Gastroesophageal sphincter (tissue), 3 donors: Measurements from ENCODE around the gene TGFBR2.

ENCODE experiments used
- EP300 ChIP-seq: sonication (generic); formaldehyde crosslinking; IDR thresholded peaks from one replicate; pipeline ENCODE4 v1.6.1; 2017; ENCODE audit warnings: antibody characterized with exemption, mild to moderate bottlenecking
- POLR2A ChIP-seq, 2 donors: fragments of 450-650 bp; IDR thresholded peaks; one replicate each; pipeline ENCODE4 v1.6.1; 2017; ENCODE audit warnings: antibody characterized with exemption in 2 of 2, mild to moderate bottlenecking in 2 of 2, moderate library complexity in 1 of 2
- POLR2AphosphoS5 ChIP-seq: sonication (generic); formaldehyde crosslinking; IDR thresholded peaks from one replicate; pipeline ENCODE4 v1.6.1; 2017; ENCODE audit warnings: antibody characterized with exemption
- TF ChIP-seq, protein P1 (sequence below), 4 experiments: fragments of 200-600 bp in 2 of 4; fragments of 450-650 bp in 2 of 4; sonication (generic) in 1 of 4; IDR thresholded peaks; one replicate each; pipeline ENCODE4 v1.5.1; 2017 to 2019; ENCODE audit warnings: antibody characterized with exemption in 4 of 4, mild to moderate bottlenecking in 2 of 4, moderate library complexity in 2 of 4

DNA sequence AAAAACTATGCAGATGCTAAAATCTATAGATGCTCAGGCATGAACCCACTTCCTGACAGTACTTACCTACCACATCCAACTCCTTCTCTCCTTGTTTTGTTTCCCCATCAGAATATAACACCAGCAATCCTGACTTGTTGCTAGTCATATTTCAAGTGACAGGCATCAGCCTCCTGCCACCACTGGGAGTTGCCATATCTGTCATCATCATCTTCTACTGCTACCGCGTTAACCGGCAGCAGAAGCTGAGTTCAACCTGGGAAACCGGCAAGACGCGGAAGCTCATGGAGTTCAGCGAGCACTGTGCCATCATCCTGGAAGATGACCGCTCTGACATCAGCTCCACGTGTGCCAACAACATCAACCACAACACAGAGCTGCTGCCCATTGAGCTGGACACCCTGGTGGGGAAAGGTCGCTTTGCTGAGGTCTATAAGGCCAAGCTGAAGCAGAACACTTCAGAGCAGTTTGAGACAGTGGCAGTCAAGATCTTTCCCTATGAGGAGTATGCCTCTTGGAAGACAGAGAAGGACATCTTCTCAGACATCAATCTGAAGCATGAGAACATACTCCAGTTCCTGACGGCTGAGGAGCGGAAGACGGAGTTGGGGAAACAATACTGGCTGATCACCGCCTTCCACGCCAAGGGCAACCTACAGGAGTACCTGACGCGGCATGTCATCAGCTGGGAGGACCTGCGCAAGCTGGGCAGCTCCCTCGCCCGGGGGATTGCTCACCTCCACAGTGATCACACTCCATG, 65.3 kb downstream of the TGFBR2 start:
- TF ChIP-seq, protein P1, sequence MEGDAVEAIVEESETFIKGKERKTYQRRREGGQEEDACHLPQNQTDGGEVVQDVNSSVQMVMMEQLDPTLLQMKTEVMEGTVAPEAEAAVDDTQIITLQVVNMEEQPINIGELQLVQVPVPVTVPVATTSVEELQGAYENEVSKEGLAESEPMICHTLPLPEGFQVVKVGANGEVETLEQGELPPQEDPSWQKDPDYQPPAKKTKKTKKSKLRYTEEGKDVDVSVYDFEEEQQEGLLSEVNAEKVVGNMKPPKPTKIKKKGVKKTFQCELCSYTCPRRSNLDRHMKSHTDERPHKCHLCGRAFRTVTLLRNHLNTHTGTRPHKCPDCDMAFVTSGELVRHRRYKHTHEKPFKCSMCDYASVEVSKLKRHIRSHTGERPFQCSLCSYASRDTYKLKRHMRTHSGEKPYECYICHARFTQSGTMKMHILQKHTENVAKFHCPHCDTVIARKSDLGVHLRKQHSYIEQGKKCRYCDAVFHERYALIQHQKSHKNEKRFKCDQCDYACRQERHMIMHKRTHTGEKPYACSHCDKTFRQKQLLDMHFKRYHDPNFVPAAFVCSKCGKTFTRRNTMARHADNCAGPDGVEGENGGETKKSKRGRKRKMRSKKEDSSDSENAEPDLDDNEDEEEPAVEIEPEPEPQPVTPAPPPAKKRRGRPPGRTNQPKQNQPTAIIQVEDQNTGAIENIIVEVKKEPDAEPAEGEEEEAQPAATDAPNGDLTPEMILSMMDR (IDR thresholded peaks at IDR 0.05): no peak
- TF ChIP-seq POLR2AphosphoS5 (no peak), POLR2A (IDR thresholded peaks at IDR 0.05) (no peak), EP300 (no peak)
